ENCODE results near the gene STRA6. TPM values are rescaled to one million over a fixed set of nuclear protein-coding genes. Genes with fewer than 3 reads are reported as not detected.

Gene STRA6
- total RNA-seq, 1 donor from 2014 or later = 111 TPM

- Mint-ChIP-seq H3K36me3 (no peaks in the 10 kb centered on the region), H3K27me3 (ENCODE audit: low read depth) (peaks cover 6% of the 10 kb centered on the region), H3K4me1 (peaks cover 79% of the 10 kb centered on the region), H3K9me3 (no peaks in the 10 kb centered on the region), H3K27ac (peak overlapping the region; percentile 91), H3K4me3 (peak overlapping the region; percentile 66)
- DNase-seq (ENCODE audit: low spot score in 2 of 2, unreplicated experiment in 2 of 2) = no peak
- no peak for TF ChIP-seq CTCF (IDR thresholded peaks at IDR 0.05; ENCODE audit: unreplicated experiment)
These were observed 1.4 kb upstream of the STRA6 start for GRCh38 chr15:74203914-74204431.

- no peak for DNase-seq (ENCODE audit: low spot score in 2 of 2, unreplicated experiment in 2 of 2)
- Mint-ChIP-seq H3K36me3 (no peaks in the 10 kb centered on the region), H3K9me3 (no peaks in the 10 kb centered on the region), H3K27ac (peak overlapping the region; percentile 91), H3K4me3 (peak overlapping the region; percentile 66), H3K4me1 (peaks cover 61% of the 10 kb centered on the region), H3K27me3 (ENCODE audit: low read depth) (peaks cover 6% of the 10 kb centered on the region)
- no peak for TF ChIP-seq CTCF (IDR thresholded peaks at IDR 0.05; ENCODE audit: unreplicated experiment)
These were observed 722 bp downstream of the STRA6 start for GRCh38 chr15:74201710-74202420.

GRCh38 chr15:74200871-74201419 is 1.6 kb downstream of the STRA6 start:
- peaks cover 63% of the 10 kb centered on the region for H3K4me1 Mint-ChIP-seq
- H3K27ac Mint-ChIP-seq = peak overlapping the region; percentile 91
- H3K9me3 Mint-ChIP-seq = no peaks in the 10 kb centered on the region
- DNase-seq (ENCODE audit: low spot score in 2 of 2, unreplicated experiment in 2 of 2) = no peak
- no peaks in the 10 kb centered on the region for H3K36me3 Mint-ChIP-seq
- TF ChIP-seq CTCF (IDR thresholded peaks at IDR 0.05; ENCODE audit: unreplicated experiment) = no peak
- peak overlapping the region; percentile 66 for H3K4me3 Mint-ChIP-seq
- H3K27me3 Mint-ChIP-seq (ENCODE audit: low read depth) = peaks cover 4% of the 10 kb centered on the region

GRCh38 chr15:74200412-74200815 is 2.2 kb downstream of the STRA6 start:
- Mint-ChIP-seq H3K27me3 (ENCODE audit: low read depth) (peaks cover 4% of the 10 kb centered on the region), H3K9me3 (no peaks in the 10 kb centered on the region), H3K4me3 (peak overlapping the region; percentile 66), H3K27ac (peak overlapping the region; percentile 91), H3K4me1 (peaks cover 67% of the 10 kb centered on the region), H3K36me3 (no peaks in the 10 kb centered on the region)
- DNase-seq (ENCODE audit: low spot score in 2 of 2, unreplicated experiment in 2 of 2) = no peak
- no peak for TF ChIP-seq CTCF (IDR thresholded peaks at IDR 0.05; ENCODE audit: unreplicated experiment)

- H3K4me3 Mint-ChIP-seq = no peak overlapping the region
- H3K9me3 Mint-ChIP-seq = no peaks in the 10 kb centered on the region
- no peak overlapping the region for H3K27ac Mint-ChIP-seq
These were observed 3.3 kb downstream of the STRA6 start for GRCh38 chr15:74199297-74199652.

More at GRCh38 chr15:74199297-74199652, 3.3 kb downstream of the STRA6 start:
- DNase-seq (ENCODE audit: low spot score in 2 of 2, unreplicated experiment in 2 of 2) = no peak
- H3K36me3 Mint-ChIP-seq = no peaks in the 10 kb centered on the region
- peaks cover 4% of the 10 kb centered on the region for H3K27me3 Mint-ChIP-seq (ENCODE audit: low read depth)
- TF ChIP-seq CTCF (IDR thresholded peaks at IDR 0.05; ENCODE audit: unreplicated experiment) = no peak
- peaks cover 58% of the 10 kb centered on the region for H3K4me1 Mint-ChIP-seq
